B cell (primary cell): ENCODE results near the gene TRPM8.

ENCODE experiments used
- EZH2 ChIP-seq: IDR thresholded peaks from 2 replicates; pipeline ENCODE4 v1.6.1; 2012; ENCODE audit warnings: borderline replicate concordance, low read depth, mild to moderate bottlenecking, moderate library complexity, low read length; ENCODE audit not compliant: insufficient read depth, poor library complexity, severe bottlenecking
- TF ChIP-seq, protein P1 (sequence below): fragments of 200-600 bp; IDR thresholded peaks from one replicate; pipeline ENCODE4 v1.8.0; 2022; ENCODE audit warnings: antibody characterized with exemption, mild to moderate bottlenecking

GRCh38 chr2:233989221-233989858 lies 72.2 kb downstream of the TRPM8 start:
- TF ChIP-seq, protein P1, sequence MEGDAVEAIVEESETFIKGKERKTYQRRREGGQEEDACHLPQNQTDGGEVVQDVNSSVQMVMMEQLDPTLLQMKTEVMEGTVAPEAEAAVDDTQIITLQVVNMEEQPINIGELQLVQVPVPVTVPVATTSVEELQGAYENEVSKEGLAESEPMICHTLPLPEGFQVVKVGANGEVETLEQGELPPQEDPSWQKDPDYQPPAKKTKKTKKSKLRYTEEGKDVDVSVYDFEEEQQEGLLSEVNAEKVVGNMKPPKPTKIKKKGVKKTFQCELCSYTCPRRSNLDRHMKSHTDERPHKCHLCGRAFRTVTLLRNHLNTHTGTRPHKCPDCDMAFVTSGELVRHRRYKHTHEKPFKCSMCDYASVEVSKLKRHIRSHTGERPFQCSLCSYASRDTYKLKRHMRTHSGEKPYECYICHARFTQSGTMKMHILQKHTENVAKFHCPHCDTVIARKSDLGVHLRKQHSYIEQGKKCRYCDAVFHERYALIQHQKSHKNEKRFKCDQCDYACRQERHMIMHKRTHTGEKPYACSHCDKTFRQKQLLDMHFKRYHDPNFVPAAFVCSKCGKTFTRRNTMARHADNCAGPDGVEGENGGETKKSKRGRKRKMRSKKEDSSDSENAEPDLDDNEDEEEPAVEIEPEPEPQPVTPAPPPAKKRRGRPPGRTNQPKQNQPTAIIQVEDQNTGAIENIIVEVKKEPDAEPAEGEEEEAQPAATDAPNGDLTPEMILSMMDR = no peak
- TF ChIP-seq EZH2 = no peak
